Endodermal cell (in vitro differentiated cells): Measurements from ENCODE around the gene FRS2. TPM values are rescaled to one million over a fixed set of nuclear protein-coding genes. Genes with fewer than 3 reads are reported as not detected.

Source experiments
- DNase-seq: peaks from one replicate; pipeline ENCODE4 v3.0.0-alpha.2; 2017
- H3K27ac ChIP-seq: 2 replicates; pipeline ENCODE4 v1.5.1; 2013; ENCODE audit warnings: mild to moderate bottlenecking, low read depth, low read length, moderate library complexity
- H3K27me3 ChIP-seq: 2 replicates; pipeline ENCODE4 v1.6.1; 2013; ENCODE audit warnings: mild to moderate bottlenecking, low read length, moderate library complexity; ENCODE audit not compliant: insufficient read depth, control insufficient read depth, poor library complexity, severe bottlenecking
- H3K36me3 ChIP-seq: 2 replicates; pipeline ENCODE4 v1.7.0; 2013; ENCODE audit warnings: mild to moderate bottlenecking, low read length, moderate library complexity; ENCODE audit not compliant: control insufficient read depth, insufficient read depth
- H3K4me1 ChIP-seq: one replicate; pipeline ENCODE4 v1.7.0; 2013; ENCODE audit warnings: low read length; ENCODE audit not compliant: control insufficient read depth, insufficient read depth
- H3K4me3 ChIP-seq: 2 replicates; pipeline ENCODE4 v1.5.1; 2013; ENCODE audit warnings: mild to moderate bottlenecking, low read length, moderate library complexity
- H3K9ac ChIP-seq: 2 replicates; pipeline ENCODE4 v1.6.1; 2013; ENCODE audit warnings: mild to moderate bottlenecking, low read length, moderate library complexity; ENCODE audit not compliant: poor library complexity, severe bottlenecking; ENCODE audit errors: extremely low read depth
- H3K9me3 ChIP-seq: 2 replicates; pipeline ENCODE4 v1.6.1; 2013; ENCODE audit warnings: mild to moderate bottlenecking, low read length, moderate library complexity; ENCODE audit not compliant: control insufficient read depth
- H3K27ac Mint-ChIP-seq: 2 replicates; pipeline ENCODE4 v1.8.0; 2020; ENCODE audit warnings: mixed read lengths
- H3K27me3 Mint-ChIP-seq: 2 replicates; pipeline ENCODE4 v1.8.0; 2021; ENCODE audit warnings: mild to moderate bottlenecking, mixed read lengths; ENCODE audit not compliant: insufficient read depth
- H3K36me3 Mint-ChIP-seq: 2 replicates; pipeline ENCODE4 v1.8.0; 2020; ENCODE audit warnings: low read depth, mixed read lengths
- H3K4me1 Mint-ChIP-seq: 2 replicates; pipeline ENCODE4 v1.8.0; 2020; ENCODE audit warnings: mixed read lengths
- H3K4me3 Mint-ChIP-seq: 2 replicates; pipeline ENCODE4 v1.8.0; 2020; ENCODE audit warnings: mild to moderate bottlenecking, moderate library complexity, mixed read lengths
- H3K9me3 Mint-ChIP-seq: 2 replicates; pipeline ENCODE4 v1.8.0; 2020; ENCODE audit warnings: mild to moderate bottlenecking, mixed read lengths
- WGBS, 2 experiments: methylation state at CpG; one replicate each; pipeline versions ENCODE4 v1.1.5 to v1.1.7; 2013; ENCODE audit warnings: missing lambda C conversion rate in 2 of 2, mixed read lengths in 1 of 2; ENCODE audit not compliant: insufficient coverage in 1 of 2, insufficient read length in 1 of 2; 5-methylcytosine and 5-hydroxymethylcytosine counted together
- total RNA-seq, 2 donors: library from RNA; stranded (reverse); fragmentation: NEBNext Ultra II Directional in 1 of 2; extraction: Animal tissue kit (Norgen Biotek cat#: 25700) in 1 of 2; gene quantifications; 2 replicates in 1 of 2; 3 replicates in 1 of 2; pipeline ENCODE4 v1.2.1, GENCODE V29; 2021
- TF ChIP-seq, protein P1 (sequence below): fragments of 200-600 bp; sonication (generic); conservative IDR thresholded peaks from 2 replicates; pipeline ENCODE4 v1.5.0; 2021; ENCODE audit warnings: antibody characterized with exemption, mild to moderate bottlenecking

Gene FRS2
- total RNA-seq, 2 donors from 2014 or later: 63.1 to 65.8 TPM

DNA sequence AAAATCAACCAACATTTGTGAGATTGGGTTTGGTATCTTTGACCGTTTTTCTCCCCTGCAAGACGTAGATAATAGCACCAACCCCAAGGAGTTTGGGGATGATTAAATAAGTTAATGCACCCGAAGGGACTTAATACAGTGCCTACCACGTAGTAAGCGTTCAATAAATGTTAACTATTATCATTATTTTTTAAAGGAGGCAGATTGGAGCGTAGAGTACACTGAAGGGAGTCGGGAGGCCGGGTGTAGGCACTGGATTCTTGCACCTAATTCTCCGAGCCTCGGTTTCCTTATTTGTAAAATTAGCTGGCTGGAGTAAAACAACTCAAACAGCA is 367 bp upstream of the FRS2 start:
- H3K27ac Mint-ChIP-seq: peak overlapping the region; percentile 98
- Histone ChIP-seq H3K9ac (peak overlapping the region; percentile 85), H3K27me3 (no peaks in the 10 kb centered on the region), H3K4me3 (peak overlapping the region; percentile 97), H3K36me3 (peaks cover 12% of the 10 kb centered on the region), H3K27ac (no peak overlapping the region), H3K9me3 (no peaks in the 10 kb centered on the region), H3K4me1 (peaks cover 2% of the 10 kb centered on the region)
- 43 to 54% methylated on average over 7 to 10 of the region's 10 CpGs for WGBS, 2 experiments
- no peaks in the 10 kb centered on the region for H3K9me3 Mint-ChIP-seq
- H3K4me3 Mint-ChIP-seq: peak overlapping the region; percentile 94
- peaks cover 4% of the 10 kb centered on the region for H3K36me3 Mint-ChIP-seq
- no peaks in the 10 kb centered on the region for H3K27me3 Mint-ChIP-seq
- TF ChIP-seq, protein P1, sequence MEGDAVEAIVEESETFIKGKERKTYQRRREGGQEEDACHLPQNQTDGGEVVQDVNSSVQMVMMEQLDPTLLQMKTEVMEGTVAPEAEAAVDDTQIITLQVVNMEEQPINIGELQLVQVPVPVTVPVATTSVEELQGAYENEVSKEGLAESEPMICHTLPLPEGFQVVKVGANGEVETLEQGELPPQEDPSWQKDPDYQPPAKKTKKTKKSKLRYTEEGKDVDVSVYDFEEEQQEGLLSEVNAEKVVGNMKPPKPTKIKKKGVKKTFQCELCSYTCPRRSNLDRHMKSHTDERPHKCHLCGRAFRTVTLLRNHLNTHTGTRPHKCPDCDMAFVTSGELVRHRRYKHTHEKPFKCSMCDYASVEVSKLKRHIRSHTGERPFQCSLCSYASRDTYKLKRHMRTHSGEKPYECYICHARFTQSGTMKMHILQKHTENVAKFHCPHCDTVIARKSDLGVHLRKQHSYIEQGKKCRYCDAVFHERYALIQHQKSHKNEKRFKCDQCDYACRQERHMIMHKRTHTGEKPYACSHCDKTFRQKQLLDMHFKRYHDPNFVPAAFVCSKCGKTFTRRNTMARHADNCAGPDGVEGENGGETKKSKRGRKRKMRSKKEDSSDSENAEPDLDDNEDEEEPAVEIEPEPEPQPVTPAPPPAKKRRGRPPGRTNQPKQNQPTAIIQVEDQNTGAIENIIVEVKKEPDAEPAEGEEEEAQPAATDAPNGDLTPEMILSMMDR: no peak
- peaks cover 56% of the 10 kb centered on the region for H3K4me1 Mint-ChIP-seq
- DNase-seq: no peak

DNA sequence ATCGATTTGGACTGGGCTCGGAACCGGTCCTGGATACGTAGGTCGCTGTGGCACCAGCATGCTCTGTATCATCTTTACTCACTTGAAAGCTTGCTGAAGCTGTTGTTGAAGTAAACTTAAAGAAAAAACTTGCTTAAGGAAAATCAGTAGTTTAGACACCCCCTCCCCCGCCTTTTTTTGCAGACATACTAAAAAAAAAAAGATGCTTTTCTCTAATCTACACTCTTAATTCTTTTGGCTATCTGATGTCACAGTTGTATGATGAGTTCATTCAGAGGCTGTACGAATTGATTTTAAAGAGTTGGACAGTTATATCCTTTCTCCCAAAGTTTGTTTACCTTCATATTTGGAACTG is 865 bp downstream of the FRS2 start:
- Histone ChIP-seq H3K27me3 (no peaks in the 10 kb centered on the region), H3K9ac (peak overlapping the region; percentile 85), H3K9me3 (no peaks in the 10 kb centered on the region), H3K4me3 (peak overlapping the region; percentile 97), H3K27ac (peak overlapping the region; percentile 92), H3K4me1 (peaks cover 5% of the 10 kb centered on the region), H3K36me3 (peaks cover 12% of the 10 kb centered on the region)
- Mint-ChIP-seq H3K4me3 (peak overlapping the region; percentile 94), H3K36me3 (peaks cover 4% of the 10 kb centered on the region), H3K27ac (peak overlapping the region; percentile 91), H3K9me3 (no peaks in the 10 kb centered on the region), H3K27me3 (no peaks in the 10 kb centered on the region), H3K4me1 (peaks cover 68% of the 10 kb centered on the region)
- TF ChIP-seq, protein P1: no peak
- DNase-seq: no peak
- 0 to 4% methylated on average over 1 to 5 of the region's 7 CpGs for WGBS, 2 experiments

DNA sequence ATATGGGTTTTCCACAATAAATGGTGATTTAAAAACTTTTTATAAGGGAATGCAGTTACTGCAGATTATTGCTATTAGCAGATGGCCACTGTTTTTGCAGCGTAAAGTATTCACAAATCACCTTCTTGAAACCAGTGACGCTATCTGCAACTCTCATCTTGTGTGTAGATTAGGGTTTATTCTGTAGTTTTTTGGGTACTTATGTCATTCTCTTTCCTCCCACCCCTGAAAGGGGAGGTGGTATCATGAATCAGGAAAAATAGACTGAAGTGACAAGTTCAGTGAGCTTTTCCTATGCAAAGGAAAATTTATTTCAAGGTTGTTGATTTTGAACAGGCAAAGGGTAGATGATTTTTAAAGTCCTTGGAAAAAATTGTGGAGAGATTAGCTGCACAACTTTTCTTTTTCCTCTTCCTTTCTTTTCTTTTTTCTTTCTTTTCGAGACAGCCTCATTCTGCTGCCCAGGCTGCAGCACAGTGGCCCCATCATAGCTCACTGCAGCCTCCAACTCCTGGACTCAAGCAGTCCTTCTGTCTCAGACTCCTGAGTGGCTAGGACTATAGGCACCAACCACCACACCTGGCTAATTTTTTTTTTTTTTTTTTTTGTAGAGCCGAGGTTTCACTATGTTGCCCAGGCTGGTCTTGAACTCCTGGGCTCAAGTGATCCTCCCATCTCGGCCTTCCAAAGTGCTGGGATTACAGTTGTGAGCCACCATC is 1.6 kb downstream of the FRS2 start:
- no peaks in the 10 kb centered on the region for H3K27me3 ChIP-seq
- WGBS, 2 experiments: 93% methylated on average over 3 to 4 of the region's 5 CpGs
- H3K27ac ChIP-seq: no peak overlapping the region
- peaks cover 69% of the 10 kb centered on the region for H3K4me1 Mint-ChIP-seq
- no peaks in the 10 kb centered on the region for H3K9me3 Mint-ChIP-seq
- peaks cover 5% of the 10 kb centered on the region for H3K4me1 ChIP-seq
- DNase-seq: no peak
- peaks cover 4% of the 10 kb centered on the region for H3K36me3 Mint-ChIP-seq
- no peaks in the 10 kb centered on the region for H3K9me3 ChIP-seq
- peaks cover 12% of the 10 kb centered on the region for H3K36me3 ChIP-seq
- no peak overlapping the region for H3K27ac Mint-ChIP-seq
- peak overlapping the region; percentile 85 for H3K9ac ChIP-seq
- peak overlapping the region; percentile 94 for H3K4me3 Mint-ChIP-seq
- no peaks in the 10 kb centered on the region for H3K27me3 Mint-ChIP-seq
- TF ChIP-seq, protein P1: no peak
- H3K4me3 ChIP-seq: peak overlapping the region; percentile 97
